KOPT-K1 (cell line): ENCODE data around the gene ZNF837.
"Not testable (repeated sequence)": the region's sequence is repeated elsewhere in the genome, so short reads cannot be mapped to it uniquely, and the experiment has no call there.

Experiments used
- H3K27ac ChIP-seq: fragments of 200-600 bp; sonication (generic); 2 replicates; pipeline ENCODE4 v1.5.1; 2016; ENCODE audit warnings: antibody characterized with exemption, mild to moderate bottlenecking, low read depth, low read length; ENCODE audit not compliant: poor library complexity, severe bottlenecking
- H3K36me3 ChIP-seq: fragments of 200-600 bp; sonication (generic); 2 replicates; pipeline ENCODE4 v1.5.1; 2017; ENCODE audit warnings: antibody characterized with exemption, mild to moderate bottlenecking, low read length, moderate library complexity; ENCODE audit not compliant: insufficient read depth
- H3K9me3 ChIP-seq: fragments of 200-600 bp; sonication (generic); 2 replicates; pipeline ENCODE4 v1.5.1; 2017; ENCODE audit warnings: antibody characterized with exemption, low read length, mild to moderate bottlenecking; ENCODE audit not compliant: insufficient read depth, poor library complexity, severe bottlenecking

The ZNF837 gene

DNA sequence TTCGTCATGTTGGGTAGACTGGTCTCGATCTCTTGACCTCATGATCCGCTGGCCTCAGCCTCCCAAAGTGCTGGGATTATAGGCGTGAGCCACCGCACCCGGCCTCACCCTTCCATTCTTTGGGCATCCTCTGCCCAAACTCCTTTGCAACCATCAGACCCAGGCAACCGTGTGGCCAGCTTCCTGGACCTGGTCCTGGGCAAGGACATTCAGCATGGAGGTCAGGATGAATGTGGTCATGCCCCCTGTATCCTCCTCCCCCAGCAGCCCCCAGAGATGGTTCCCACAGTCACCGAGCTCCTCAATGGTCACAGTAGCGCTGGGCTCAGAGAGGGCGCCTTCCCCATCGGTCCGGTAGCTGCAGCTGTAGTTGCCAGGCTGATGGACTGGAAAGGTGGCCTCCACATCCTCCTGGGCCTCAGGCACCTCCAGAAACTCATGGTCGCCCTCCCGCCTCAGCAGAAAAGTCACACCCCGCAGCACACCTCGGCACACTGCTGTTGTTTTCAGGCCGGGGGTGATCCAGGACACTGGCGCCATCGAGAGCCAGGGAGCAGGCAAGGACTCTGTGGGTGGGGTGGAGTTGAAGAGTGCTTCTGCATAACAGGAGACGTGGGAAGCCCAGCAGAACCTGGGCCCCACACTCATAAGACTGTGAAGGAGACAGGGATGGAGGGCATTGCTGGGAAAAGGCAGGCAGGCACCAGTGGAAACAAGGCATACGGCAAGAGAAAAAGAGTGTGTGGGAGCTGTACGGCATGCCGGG is 28.7 kb downstream of the ZNF837 start:
- Histone ChIP-seq H3K36me3 (peaks cover 17% of the 10 kb centered on the region; the same call in 1 of the 2 replicates), H3K27ac (no peak overlapping the region), H3K9me3 (no peaks in the 10 kb centered on the region)

DNA sequence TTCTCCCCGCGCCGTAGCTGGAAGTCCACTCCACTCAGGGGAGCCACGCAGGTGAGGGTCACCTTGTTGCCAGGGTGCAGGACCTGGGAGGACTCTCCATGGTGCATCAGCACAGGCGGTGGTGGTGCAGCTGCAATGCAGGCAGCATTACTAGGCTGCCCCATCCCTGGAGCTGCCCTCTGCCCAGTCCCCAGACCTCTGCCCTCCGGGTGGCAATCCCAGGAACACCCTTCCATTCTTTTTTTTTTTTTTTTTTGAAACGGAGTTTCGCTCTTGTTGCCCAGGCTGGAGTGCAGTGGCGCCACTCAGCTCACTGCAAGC is 29.3 kb downstream of the ZNF837 start:
- H3K36me3 ChIP-seq, result peaks cover 17% of the 10 kb centered on the region; the same call in 1 of the 2 replicates
- H3K9me3 ChIP-seq, result no peaks in the 10 kb centered on the region
- H3K27ac ChIP-seq, result no peak overlapping the region

DNA sequence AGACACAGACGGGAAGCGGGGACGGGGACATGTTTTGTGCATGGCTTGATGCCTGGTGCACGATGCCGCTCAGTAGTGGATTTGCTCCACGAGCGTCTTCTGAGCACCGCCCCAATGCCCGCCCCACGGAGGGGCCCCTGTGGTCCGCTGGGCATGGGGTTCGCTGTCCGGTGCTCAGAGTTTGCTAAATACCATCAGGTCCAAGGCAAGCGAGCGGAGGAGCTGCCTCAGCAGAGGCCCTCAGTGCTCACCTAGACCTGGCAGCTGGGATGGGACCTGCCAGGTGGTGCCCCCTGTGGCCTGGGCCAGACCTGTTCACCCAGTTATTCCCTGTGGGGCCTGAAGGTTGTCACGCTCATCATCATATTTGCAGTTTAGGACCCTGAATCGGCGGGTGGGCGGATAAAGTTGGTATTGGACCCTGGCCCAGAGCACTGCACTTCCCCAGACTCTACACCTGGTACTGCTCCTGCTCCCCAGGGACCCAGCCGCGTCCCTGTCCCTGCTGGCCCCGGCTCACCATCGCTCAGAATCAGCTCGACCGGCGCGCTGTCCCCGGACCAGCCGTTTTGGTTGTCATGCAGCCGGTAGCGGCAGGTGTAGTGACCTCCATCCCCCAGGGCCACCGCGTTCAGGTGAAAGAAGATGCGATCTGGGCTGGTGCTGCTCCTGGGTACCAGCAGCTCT is 29.8 kb downstream of the ZNF837 start:
- Histone ChIP-seq H3K9me3 (no peaks in the 10 kb centered on the region), H3K36me3 (peaks cover 17% of the 10 kb centered on the region; the same call in 1 of the 2 replicates), H3K27ac (no peak overlapping the region)

DNA sequence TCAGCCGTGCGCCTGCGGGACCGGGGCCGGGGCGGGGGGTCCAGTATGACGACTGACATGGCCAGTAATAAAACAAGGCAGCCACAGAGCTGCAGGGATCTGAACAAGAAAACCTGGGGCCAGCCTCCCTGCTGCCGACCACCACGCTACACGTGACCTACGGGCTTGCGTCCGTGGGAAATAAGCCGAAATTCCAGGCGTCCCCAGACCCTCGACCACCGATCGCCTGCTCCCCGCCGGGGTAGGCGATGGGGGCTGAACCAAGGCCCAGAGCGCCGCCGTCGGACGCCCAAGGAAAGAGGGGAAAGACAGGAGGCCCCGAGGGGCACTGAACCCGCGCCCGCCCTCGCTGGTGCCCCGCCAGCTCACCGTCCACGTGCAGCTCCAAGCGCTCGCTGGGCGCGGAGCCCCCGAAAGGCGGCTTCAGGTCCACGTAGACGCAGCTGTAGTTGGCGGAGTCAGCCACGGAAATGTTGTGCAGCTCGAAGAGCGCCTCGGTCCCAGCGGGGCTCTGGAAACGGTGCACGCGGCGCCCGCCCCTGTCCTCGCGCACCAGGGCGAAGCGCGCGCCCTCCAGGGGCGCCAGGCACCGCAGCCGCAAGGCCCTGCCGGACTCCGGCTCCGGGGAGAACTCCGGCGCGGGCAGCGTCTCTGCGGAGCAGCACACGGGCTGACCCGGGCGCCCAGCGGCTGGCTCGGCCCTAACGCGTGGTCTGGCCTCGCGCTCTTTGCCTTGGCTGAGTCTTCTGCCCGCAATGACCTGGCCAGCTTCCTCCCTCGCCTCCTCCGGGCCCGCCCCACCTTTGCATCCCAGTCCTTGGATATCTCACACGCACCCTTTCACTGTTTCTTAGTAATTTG is 30.6 kb downstream of the ZNF837 start:
- Histone ChIP-seq H3K36me3 (peaks cover 17% of the 10 kb centered on the region; the same call in 1 of the 2 replicates), H3K27ac (no peak overlapping the region), H3K9me3 (no peaks in the 10 kb centered on the region)

DNA sequence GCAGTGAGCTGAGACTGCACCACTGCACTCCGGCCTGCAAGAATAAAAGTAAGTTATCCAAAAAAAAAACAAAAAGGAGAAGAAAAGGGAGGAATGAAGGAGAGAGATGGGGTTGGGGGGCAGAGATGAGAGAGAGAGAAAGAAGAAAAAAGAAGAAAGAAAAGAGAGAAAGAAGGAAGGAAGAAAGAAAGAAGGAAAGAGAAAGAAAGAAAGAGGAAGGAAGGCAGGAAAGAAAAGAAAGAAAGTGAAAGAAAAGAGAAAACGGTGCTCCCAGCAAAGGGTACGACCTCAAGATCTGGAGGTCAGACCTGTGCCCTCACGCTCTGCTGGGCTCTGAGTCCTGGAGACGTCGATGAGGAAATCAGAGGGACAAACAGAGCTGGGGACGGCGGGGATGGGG is 31.2 kb downstream of the ZNF837 start:
- H3K36me3 ChIP-seq, result peaks cover 17% of the 10 kb centered on the region; the same call in 1 of the 2 replicates
- H3K27ac ChIP-seq, result no peak overlapping the region

DNA sequence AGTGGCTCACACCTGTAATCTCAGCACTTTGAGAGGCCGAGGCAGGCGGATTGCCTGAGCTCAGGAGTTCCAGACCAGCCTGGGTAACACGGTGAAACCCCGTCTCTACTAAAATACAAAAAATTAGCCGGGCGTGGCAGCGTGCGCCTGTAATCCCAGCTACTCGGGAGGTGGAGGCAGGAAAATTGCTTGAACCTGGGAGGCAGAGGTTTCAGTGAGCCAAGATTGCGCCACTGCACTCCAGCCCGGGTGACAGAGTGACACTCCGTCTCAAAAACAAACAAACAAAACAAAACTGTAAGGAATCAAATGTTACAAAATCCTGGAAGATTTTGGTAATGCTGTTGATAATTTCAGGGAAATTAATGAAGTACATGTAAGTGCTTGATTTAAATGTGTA is 32.8 kb downstream of the ZNF837 start:
- not testable (repeated sequence) for H3K36me3 ChIP-seq, H3K9me3 ChIP-seq
- H3K27ac ChIP-seq, result peak overlapping the region; percentile 84

More for the DNA sequence above, 31.2 kb downstream of the ZNF837 start:
- H3K9me3 ChIP-seq, result no peaks in the 10 kb centered on the region

DNA sequence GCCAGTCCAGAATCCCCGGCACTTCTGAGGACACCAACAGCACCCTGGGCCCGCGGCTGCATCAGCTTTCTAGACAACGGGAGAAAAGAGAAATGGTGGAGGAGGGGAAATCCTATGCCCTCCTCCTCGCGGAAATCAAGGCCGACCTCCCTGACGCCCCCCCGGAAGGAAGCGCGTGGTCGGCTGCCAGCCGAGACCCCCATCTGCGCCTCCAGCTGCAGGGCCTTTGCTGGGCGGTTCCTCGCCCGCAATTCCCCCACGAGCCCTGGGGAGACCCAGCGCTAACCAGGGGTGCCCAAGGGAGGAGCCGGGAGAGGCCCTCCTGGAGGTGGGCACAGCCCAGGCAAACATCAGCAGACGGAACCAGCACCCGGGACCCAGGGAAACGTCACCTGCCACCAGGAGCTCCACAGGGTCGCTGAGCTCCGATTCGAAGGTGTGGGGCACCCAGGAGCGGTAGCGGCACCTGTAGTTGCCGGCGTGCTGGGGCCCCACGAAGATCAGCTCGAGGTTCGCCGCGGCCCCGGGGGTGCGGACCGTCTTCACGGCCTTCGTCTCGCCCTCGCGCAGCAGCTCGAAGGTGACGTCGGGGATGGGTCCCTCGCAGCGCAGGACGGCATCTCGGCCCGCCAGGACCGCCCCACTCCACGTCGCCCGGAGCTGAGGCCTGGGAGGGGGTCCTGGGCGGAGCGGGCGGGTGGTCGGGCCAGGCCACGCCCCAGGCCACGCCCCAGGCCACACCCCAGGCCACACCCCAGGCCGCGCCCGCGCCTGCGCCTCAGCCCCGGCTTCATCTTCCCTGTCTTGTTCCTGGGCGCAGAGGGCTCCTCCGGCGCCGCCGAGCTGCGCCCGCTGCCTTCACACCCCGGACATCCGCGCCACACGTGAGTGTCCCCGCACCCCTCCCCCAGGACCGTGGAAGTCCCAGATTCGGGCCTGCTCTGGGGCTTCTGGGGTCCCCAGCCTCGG is 33.6 kb downstream of the ZNF837 start:
- Histone ChIP-seq H3K36me3 (peaks cover 6% of the 10 kb centered on the region; the same call in 1 of the 2 replicates), H3K27ac (peak overlapping the region; percentile 84)

DNA sequence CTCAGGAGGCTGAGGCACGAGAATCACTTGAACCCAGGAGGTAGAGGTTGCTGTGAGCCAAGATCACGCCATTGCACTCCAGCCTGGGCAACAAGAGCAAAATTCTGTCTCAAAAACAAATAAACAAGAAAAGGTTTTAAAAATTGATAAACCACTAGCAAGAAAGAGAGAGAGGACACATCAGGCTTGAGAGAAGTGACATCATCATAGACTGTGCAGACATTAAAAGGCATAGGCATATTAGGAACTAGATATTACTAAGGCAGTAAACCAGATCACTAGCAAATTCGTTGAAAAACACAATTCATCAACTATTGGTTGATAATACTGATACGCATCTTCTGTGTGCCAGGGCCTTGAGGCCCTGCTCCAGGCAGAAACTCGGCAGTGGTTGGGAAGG is 35.3 kb downstream of the ZNF837 start:
- peaks cover 15% of the 10 kb centered on the region for H3K36me3 ChIP-seq
- no peaks in the 10 kb centered on the region for H3K9me3 ChIP-seq
- H3K27ac ChIP-seq, result no peak overlapping the region

More for the DNA sequence above, 33.6 kb downstream of the ZNF837 start:
- H3K9me3 ChIP-seq, result no peaks in the 10 kb centered on the region

DNA sequence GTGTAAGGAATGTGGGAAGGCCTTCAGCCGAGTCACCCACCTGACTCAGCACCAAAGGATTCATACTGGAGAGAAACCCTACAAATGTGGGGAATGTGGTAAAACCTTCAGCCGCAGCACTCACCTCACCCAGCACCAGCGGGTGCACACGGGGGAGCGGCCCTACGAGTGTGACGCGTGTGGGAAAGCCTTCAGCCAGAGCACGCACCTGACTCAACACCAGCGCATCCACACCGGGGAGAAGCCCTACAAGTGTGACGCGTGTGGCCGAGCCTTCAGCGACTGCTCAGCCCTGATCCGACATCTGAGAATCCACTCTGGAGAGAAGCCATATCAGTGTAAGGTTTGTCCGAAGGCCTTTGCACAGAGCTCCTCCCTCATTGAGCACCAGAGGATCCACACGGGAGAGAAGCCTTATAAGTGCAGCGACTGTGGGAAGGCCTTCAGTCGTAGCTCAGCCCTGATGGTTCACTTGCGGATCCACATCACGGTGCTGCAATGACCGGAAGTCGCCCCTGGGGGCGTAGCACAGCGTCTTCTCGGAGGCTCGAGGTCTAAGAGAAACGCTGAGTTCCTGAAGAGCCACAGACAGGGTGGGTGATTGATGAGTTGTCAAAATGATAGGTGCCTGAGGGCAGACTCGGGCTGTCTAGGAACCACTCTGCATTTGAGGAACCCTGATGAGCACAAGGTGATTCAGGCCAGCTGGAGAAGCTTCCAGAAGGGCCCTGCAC is 41.8 kb downstream of the ZNF837 start:
- Histone ChIP-seq H3K27ac (no peak overlapping the region), H3K36me3 (peaks cover 59% of the 10 kb centered on the region)

DNA sequence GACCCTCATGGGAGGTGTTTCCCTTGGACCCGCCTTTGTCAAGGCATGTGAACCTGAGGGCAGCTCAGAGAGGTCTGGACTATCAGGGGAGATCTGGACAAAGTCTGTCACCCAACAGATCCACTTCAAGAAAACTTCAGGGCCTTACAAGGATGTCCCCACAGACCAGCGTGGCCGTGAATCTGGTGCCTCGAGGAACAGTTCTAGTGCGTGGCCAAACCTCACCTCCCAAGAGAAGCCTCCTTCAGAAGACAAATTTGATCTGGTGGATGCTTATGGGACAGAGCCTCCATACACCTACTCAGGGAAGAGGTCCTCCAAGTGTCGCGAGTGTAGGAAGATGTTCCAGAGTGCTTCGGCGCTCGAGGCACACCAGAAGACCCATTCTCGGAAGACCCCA is 42.5 kb downstream of the ZNF837 start:
- Histone ChIP-seq H3K36me3 (peaks cover 59% of the 10 kb centered on the region), H3K27ac (no peak overlapping the region), H3K9me3 (no peaks in the 10 kb centered on the region)

More for the DNA sequence above, 41.8 kb downstream of the ZNF837 start:
- no peaks in the 10 kb centered on the region for H3K9me3 ChIP-seq

DNA sequence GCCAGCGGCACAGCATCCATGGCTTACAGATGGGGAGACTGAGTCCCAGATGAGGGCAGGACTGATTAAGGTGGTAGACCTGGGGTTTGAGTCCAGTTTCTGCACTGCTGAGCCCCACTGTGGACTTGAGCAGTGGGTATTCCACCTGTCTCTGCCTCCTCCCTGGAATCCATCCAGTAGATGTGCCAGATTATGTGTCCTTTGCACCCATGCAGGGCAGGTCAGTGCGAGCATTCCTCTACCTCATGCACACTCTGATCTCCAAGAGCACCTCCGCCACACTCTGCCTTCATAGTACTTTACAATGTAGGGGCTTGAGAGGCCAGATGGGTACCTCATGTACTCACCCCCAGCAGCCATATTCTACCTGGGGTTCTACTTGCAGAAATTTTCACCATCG is 44.0 kb downstream of the ZNF837 start:
- Histone ChIP-seq H3K9me3 (no peaks in the 10 kb centered on the region), H3K36me3 (peaks cover 54% of the 10 kb centered on the region), H3K27ac (no peak overlapping the region)

DNA sequence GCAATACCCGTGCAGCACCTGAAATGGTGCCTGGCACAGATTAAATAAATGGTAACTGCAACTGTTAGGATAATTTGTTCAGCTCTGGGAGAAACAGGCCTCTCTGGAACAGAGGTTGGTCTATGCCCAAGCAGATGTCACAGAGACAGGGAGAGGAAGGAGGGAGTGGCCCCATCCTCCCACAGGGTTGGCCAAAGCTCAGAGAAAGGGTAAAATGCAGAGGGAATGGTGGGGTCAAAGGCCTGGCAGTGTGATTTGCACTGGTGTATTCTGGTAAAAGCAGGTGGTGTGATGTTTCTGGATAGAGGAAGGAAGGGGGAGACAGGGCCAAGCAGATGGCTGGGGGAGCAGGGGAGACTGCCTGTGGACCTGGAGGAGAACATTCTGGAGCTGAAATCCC is 44.6 kb downstream of the ZNF837 start:
- Histone ChIP-seq H3K9me3 (no peaks in the 10 kb centered on the region), H3K36me3 (peaks cover 48% of the 10 kb centered on the region), H3K27ac (no peak overlapping the region)

DNA sequence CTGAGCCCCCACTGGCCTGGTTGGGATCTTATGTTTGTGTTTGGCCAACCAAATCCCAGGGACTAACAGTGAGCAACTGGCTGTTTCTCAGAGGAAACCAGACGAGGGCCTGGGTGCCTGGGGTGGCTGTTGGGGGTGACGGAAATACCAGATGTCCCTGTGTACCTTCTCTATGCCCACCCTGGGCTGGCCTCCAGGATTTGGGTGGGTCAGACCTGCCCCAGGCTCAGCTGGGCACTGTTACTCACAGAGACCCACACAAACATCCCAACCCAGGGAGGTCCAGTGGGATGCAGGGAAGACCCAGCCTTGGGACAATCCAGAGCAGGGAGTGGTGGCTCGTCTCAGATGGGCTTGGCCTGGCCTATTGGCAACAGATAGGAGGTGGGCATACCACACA is 45.2 kb downstream of the ZNF837 start:
- H3K27ac ChIP-seq, result no peak overlapping the region
- no peaks in the 10 kb centered on the region for H3K9me3 ChIP-seq
- peaks cover 44% of the 10 kb centered on the region for H3K36me3 ChIP-seq
